SK-N-SH treated with all-trans-retinoic acid at 6 μM for 48 hours (cell line): ENCODE data around the gene MAP3K13.

ENCODE experiments used
- ISL1 ChIP-seq: fragments of 250-450 bp; sonication (Bioruptor Pico); IDR thresholded peaks from 2 replicates; pipeline ENCODE4 v2.1.2; 2022; ENCODE audit warnings: mild to moderate bottlenecking, moderate library complexity
- PATZ1 ChIP-seq: fragments of 250-450 bp; sonication (Bioruptor Pico); IDR thresholded peaks from 2 replicates; pipeline ENCODE4 v1.8.0; 2020; ENCODE audit warnings: mild to moderate bottlenecking, moderate library complexity, borderline replicate concordance
- POU6F1 ChIP-seq: fragments of 250-450 bp; sonication (Bioruptor Pico); IDR thresholded peaks from 2 replicates; pipeline ENCODE4 v1.8.0; 2021; ENCODE audit warnings: low read depth, mild to moderate bottlenecking, moderate library complexity, borderline replicate concordance
- RARB ChIP-seq: fragments of 250-450 bp; sonication (Bioruptor Pico); IDR thresholded peaks from 2 replicates; pipeline ENCODE4 v1.8.0; 2021; ENCODE audit warnings: mild to moderate bottlenecking, moderate library complexity
- ZFP3 ChIP-seq: fragments of 250-450 bp; sonication (Bioruptor Pico); IDR thresholded peaks from 2 replicates; pipeline ENCODE4 v1.5.0; 2020; ENCODE audit warnings: mild to moderate bottlenecking, moderate library complexity
- ZNF565 ChIP-seq: fragments of 450-650 bp; formaldehyde crosslinking; conservative IDR thresholded peaks from 2 replicates; pipeline ENCODE4 v1.5.0; 2020; ENCODE audit warnings: low read depth, mild to moderate bottlenecking, moderate library complexity

- TF ChIP-seq ZNF565 (CRISPR knock-in tag) = no peak
- no peak for TF ChIP-seq ISL1 (CRISPR knock-in tag)
- no peak for TF ChIP-seq ZFP3 (CRISPR knock-in tag)
- no peak for TF ChIP-seq PATZ1
- no peak for TF ChIP-seq RARB (CRISPR knock-in tag)
- TF ChIP-seq POU6F1 (CRISPR knock-in tag) = no peak
Observed at GRCh38 chr3:185351396-185351795, 11.5 kb upstream of the MAP3K13 start.
